Measurements from ENCODE around the gene CST7.

Gene CST7

DNA sequence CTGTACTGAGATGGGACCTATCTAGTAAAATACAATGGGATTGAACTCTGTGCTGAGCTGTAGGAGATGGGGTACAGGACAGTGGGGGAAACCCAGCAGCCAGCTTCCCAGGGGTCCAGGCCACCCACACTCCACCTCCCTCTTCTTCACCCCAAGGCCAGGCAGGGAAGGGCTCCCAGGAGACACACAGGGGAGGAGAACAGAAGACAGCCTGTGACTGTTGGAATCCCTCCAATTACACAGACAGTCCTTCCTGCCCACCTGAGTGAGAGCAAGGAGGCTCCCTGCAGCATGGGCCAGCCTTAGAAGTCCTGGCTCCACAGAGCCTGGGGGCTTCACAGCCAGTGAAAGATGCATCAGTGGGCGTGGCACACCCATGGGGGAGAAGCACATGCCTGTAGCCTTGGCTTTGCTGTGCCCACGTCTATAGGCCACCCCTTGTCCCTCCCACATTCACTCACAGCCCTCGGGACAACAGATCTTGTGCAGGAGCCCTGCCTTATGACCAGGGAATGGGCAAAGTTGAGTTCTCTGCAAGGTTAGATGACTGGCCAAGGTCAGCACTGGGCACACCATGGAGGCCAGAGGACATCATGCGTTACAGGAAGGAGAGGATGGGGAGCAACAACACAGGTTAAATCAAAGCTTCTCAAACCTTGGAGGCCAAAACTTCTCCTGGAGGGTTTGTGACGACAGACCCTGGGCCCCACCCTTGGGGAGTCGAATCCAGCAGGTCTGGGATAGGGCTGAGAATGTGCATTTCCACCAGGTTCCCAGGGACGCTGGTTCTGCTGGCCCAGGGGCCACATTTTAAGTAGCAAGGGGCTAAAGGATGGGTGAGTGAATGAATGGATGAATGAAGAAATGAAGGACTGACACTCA lies 12.3 kb upstream of the CST7 start:
- Histone ChIP-seq H3K27ac (no peak overlapping the region), H3K27me3 (ENCODE audit: insufficient read depth, low read depth) (no peaks in the 10 kb centered on the region), H3K4me2 (no peak overlapping the region), H3K79me2 (ENCODE audit: insufficient read depth, low read depth) (no peaks in the 10 kb centered on the region), H3K4me3 (IDR thresholded peaks at IDR 0.05; ENCODE audit: insufficient read depth, low read depth, low read length) (no peak overlapping the region), H4K20me1 (ENCODE audit: insufficient read depth) (no peaks in the 10 kb centered on the region), H3K9ac (no peak overlapping the region), H3K36me3 (ENCODE audit: insufficient read depth) (no peaks in the 10 kb centered on the region), H3K4me1 (ENCODE audit: low read depth, poor library complexity, severe bottlenecking) (peaks cover 7% of the 10 kb centered on the region), H2AFZ (ENCODE audit: low read depth) (no peak overlapping the region)
- TF ChIP-seq, protein P1, sequence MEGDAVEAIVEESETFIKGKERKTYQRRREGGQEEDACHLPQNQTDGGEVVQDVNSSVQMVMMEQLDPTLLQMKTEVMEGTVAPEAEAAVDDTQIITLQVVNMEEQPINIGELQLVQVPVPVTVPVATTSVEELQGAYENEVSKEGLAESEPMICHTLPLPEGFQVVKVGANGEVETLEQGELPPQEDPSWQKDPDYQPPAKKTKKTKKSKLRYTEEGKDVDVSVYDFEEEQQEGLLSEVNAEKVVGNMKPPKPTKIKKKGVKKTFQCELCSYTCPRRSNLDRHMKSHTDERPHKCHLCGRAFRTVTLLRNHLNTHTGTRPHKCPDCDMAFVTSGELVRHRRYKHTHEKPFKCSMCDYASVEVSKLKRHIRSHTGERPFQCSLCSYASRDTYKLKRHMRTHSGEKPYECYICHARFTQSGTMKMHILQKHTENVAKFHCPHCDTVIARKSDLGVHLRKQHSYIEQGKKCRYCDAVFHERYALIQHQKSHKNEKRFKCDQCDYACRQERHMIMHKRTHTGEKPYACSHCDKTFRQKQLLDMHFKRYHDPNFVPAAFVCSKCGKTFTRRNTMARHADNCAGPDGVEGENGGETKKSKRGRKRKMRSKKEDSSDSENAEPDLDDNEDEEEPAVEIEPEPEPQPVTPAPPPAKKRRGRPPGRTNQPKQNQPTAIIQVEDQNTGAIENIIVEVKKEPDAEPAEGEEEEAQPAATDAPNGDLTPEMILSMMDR (conservative IDR thresholded peaks at IDR 0.05; ENCODE audit: low read depth, low read length): no peak

DNA sequence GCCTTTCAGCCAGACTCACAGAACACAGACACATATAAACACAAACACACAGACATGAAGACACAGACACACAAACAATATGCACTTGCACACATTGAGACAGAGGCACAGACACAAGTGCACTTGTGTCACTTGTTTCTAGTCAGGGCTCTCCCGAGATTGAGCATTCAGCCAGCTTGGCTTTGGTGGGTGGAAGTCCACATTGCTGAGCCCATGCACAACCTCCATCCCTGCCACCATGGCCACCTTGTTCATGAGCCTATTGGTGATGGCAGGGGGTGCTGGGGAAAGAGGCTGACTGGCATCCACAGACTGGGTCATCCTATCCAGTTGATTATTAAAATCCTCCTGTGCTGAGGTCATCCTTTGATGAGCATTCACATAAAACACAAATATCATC lies 11.5 kb upstream of the CST7 start:
- H3K4me3 ChIP-seq (IDR thresholded peaks at IDR 0.05; ENCODE audit: insufficient read depth, low read depth, low read length): no peak overlapping the region
- TF ChIP-seq, protein P1 (conservative IDR thresholded peaks at IDR 0.05; ENCODE audit: low read depth, low read length): no peak
- no peaks in the 10 kb centered on the region for H4K20me1 ChIP-seq (ENCODE audit: insufficient read depth)
- no peak overlapping the region for H3K27ac ChIP-seq
- no peaks in the 10 kb centered on the region for H3K4me1 ChIP-seq (ENCODE audit: low read depth, poor library complexity, severe bottlenecking)
- H3K27me3 ChIP-seq (ENCODE audit: insufficient read depth, low read depth): no peaks in the 10 kb centered on the region
- no peak overlapping the region for H2AFZ ChIP-seq (ENCODE audit: low read depth)
- no peak overlapping the region for H3K9ac ChIP-seq
- no peak overlapping the region for H3K4me2 ChIP-seq
- H3K79me2 ChIP-seq (ENCODE audit: insufficient read depth, low read depth): no peaks in the 10 kb centered on the region
- no peaks in the 10 kb centered on the region for H3K36me3 ChIP-seq (ENCODE audit: insufficient read depth)

DNA sequence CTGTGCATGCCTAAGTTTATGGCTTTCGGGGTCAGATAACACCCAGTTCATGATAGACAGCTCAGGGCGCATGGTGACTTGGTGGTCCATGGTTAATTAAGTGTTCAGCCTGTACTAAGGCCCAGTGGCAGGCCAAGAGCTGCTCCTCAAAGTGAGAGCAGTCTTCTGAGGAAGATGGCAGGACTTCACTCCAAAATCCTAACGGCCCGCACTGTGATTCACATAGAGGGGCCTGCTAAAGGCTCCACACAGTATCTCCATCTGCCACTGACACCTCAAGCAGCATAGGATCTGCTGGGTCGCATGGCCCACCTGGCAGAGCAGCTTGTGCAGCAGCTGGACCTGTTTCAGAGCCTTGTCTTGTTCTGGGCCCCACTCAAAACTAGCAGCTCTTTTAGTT lies 10.6 kb upstream of the CST7 start:
- no peak overlapping the region for H3K4me3 ChIP-seq (IDR thresholded peaks at IDR 0.05; ENCODE audit: insufficient read depth, low read depth, low read length)
- H3K4me2 ChIP-seq: no peak overlapping the region
- H3K79me2 ChIP-seq (ENCODE audit: insufficient read depth, low read depth): no peaks in the 10 kb centered on the region
- no peaks in the 10 kb centered on the region for H3K36me3 ChIP-seq (ENCODE audit: insufficient read depth)
- TF ChIP-seq, protein P1 (conservative IDR thresholded peaks at IDR 0.05; ENCODE audit: low read depth, low read length): no peak
- no peaks in the 10 kb centered on the region for H3K4me1 ChIP-seq (ENCODE audit: low read depth, poor library complexity, severe bottlenecking)
- no peaks in the 10 kb centered on the region for H3K27me3 ChIP-seq (ENCODE audit: insufficient read depth, low read depth)
- H3K9ac ChIP-seq: no peak overlapping the region
- H2AFZ ChIP-seq (ENCODE audit: low read depth): no peak overlapping the region
- H4K20me1 ChIP-seq (ENCODE audit: insufficient read depth): no peaks in the 10 kb centered on the region
- no peak overlapping the region for H3K27ac ChIP-seq

DNA sequence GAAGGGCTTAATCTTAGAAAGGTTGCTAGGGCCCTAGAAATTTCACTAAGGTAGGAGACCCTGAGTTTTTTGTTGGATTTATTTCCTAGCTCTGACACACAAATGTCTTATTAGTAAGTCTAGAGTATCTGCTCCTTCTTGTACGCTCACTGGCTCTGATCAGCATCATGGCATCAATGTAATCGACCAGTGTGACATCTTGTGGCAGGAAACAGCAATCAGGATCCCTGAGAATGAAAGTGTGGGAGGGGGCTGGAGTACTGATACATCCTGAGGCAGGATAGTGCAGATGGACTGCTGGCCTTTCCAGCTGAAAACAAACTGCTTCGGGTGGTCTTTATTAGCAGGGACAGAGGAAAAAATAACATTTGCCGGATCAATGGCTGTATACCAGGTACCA lies 10.0 kb upstream of the CST7 start:
- TF ChIP-seq, protein P1 (conservative IDR thresholded peaks at IDR 0.05; ENCODE audit: low read depth, low read length): no peak
- no peak overlapping the region for H3K4me2 ChIP-seq
- H3K79me2 ChIP-seq (ENCODE audit: insufficient read depth, low read depth): no peaks in the 10 kb centered on the region

More for the DNA sequence above, 10.0 kb upstream of the CST7 start:
- Histone ChIP-seq H3K36me3 (ENCODE audit: insufficient read depth) (no peaks in the 10 kb centered on the region), H3K9ac (no peak overlapping the region), H2AFZ (ENCODE audit: low read depth) (no peak overlapping the region), H3K4me3 (IDR thresholded peaks at IDR 0.05; ENCODE audit: insufficient read depth, low read depth, low read length) (no peak overlapping the region), H3K27me3 (ENCODE audit: insufficient read depth, low read depth) (no peaks in the 10 kb centered on the region), H3K27ac (no peak overlapping the region), H3K4me1 (ENCODE audit: low read depth, poor library complexity, severe bottlenecking) (no peaks in the 10 kb centered on the region), H4K20me1 (ENCODE audit: insufficient read depth) (no peaks in the 10 kb centered on the region)
